ENCODE data around the gene DNTTIP2.

Gene DNTTIP2

GRCh38 chr1:93840956-93841482, 38.0 kb downstream of the DNTTIP2 start:
- Histone ChIP-seq H3K36me3 (ENCODE audit: insufficient read depth, low read length) (no peaks in the 10 kb centered on the region; the same call in 1 of the 2 replicates), H3K27ac (ENCODE audit: low read length) (no peak overlapping the region), H4K20me1 (ENCODE audit: insufficient read depth, low read length) (no peaks in the 10 kb centered on the region), H3K4me2 (ENCODE audit: insufficient read depth, low read length) (no peak overlapping the region), H3K4me3 (ENCODE audit: low read depth in 1 of 2, low read length in 2 of 2) (no peak overlapping the region), H3K9ac (ENCODE audit: low read depth, low read length) (no peak overlapping the region), H3K9me3 (ENCODE audit: insufficient read depth, low read length, severe bottlenecking) (no peaks in the 10 kb centered on the region), H3K27me3 (ENCODE audit: insufficient read depth, low read length, poor library complexity) (no peaks in the 10 kb centered on the region), H3K4me1 (ENCODE audit: insufficient read depth, low read length) (peaks cover 24% of the 10 kb centered on the region), H3K79me2 (ENCODE audit: insufficient read depth, low read length) (no peaks in the 10 kb centered on the region; the same call in 1 of the 2 replicates), H2AFZ (ENCODE audit: low read depth, low read length) (no peak overlapping the region)
- DNase-seq (no peak), ATAC-seq (ENCODE audit: insufficient read depth, low read depth) (no peak)
- TF ChIP-seq CTCF (IDR thresholded peaks at IDR 0.05; ENCODE audit: borderline replicate concordance, extremely low read depth, low read length, poor library complexity, severe bottlenecking) (no peak), EZH2 (IDR thresholded peaks at IDR 0.05; ENCODE audit: borderline replicate concordance, low read depth, low read length, severe bottlenecking) (no peak)

DNA sequence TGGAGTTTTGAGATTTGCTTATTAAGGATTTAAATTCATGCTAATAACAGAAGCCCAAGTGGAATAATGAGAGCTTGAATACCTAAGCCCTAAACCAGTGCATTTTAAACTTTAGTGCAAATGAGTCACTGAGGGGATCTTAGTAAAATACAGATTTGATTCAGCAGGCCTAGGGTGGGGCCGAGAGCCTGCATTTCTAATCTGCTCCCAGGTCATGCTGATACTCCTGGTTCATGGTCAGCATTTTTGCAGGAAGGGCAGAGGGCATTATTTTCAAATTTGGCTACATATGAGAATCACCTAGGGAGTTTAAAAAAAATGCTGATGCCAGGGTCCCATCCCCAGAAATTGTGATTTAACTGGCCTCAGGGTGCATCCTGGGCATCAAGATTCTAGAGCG, 39.3 kb downstream of the DNTTIP2 start:
- Histone ChIP-seq H3K36me3 (ENCODE audit: insufficient read depth, low read length) (no peaks in the 10 kb centered on the region; the same call in 1 of the 2 replicates), H3K27me3 (ENCODE audit: insufficient read depth, low read length, poor library complexity) (no peaks in the 10 kb centered on the region), H3K79me2 (ENCODE audit: insufficient read depth, low read length) (no peaks in the 10 kb centered on the region), H3K4me1 (ENCODE audit: insufficient read depth, low read length) (peaks cover 11% of the 10 kb centered on the region), H3K4me3 (ENCODE audit: low read depth in 1 of 2, low read length in 2 of 2) (no peak overlapping the region), H3K4me2 (ENCODE audit: insufficient read depth, low read length) (no peak overlapping the region), H2AFZ (ENCODE audit: low read depth, low read length) (no peak overlapping the region), H3K9ac (ENCODE audit: low read depth, low read length) (no peak overlapping the region), H3K27ac (ENCODE audit: low read length) (no peak overlapping the region), H4K20me1 (ENCODE audit: insufficient read depth, low read length) (no peaks in the 10 kb centered on the region), H3K9me3 (ENCODE audit: insufficient read depth, low read length, severe bottlenecking) (no peaks in the 10 kb centered on the region)
- DNase-seq (no peak), ATAC-seq (ENCODE audit: insufficient read depth, low read depth) (no peak)
- TF ChIP-seq EZH2 (IDR thresholded peaks at IDR 0.05; ENCODE audit: borderline replicate concordance, low read depth, low read length, severe bottlenecking) (no peak), CTCF (IDR thresholded peaks at IDR 0.05; ENCODE audit: borderline replicate concordance, extremely low read depth, low read length, poor library complexity, severe bottlenecking) (no peak)

GRCh38 chr1:93839307-93839706, 39.7 kb downstream of the DNTTIP2 start:
- Histone ChIP-seq H2AFZ (ENCODE audit: low read depth, low read length) (no peak overlapping the region), H3K27me3 (ENCODE audit: insufficient read depth, low read length, poor library complexity) (no peaks in the 10 kb centered on the region), H4K20me1 (ENCODE audit: insufficient read depth, low read length) (no peaks in the 10 kb centered on the region), H3K9me3 (ENCODE audit: insufficient read depth, low read length, severe bottlenecking) (no peaks in the 10 kb centered on the region), H3K4me1 (ENCODE audit: insufficient read depth, low read length) (peaks cover 6% of the 10 kb centered on the region), H3K79me2 (ENCODE audit: insufficient read depth, low read length) (no peaks in the 10 kb centered on the region), H3K9ac (ENCODE audit: low read depth, low read length) (no peak overlapping the region), H3K4me2 (ENCODE audit: insufficient read depth, low read length) (no peak overlapping the region), H3K27ac (ENCODE audit: low read length) (no peak overlapping the region), H3K36me3 (ENCODE audit: insufficient read depth, low read length) (no peaks in the 10 kb centered on the region; the same call in 1 of the 2 replicates), H3K4me3 (ENCODE audit: low read depth in 1 of 2, low read length in 2 of 2) (no peak overlapping the region)
- no peak for ATAC-seq (ENCODE audit: insufficient read depth, low read depth)
- TF ChIP-seq CTCF (IDR thresholded peaks at IDR 0.05; ENCODE audit: borderline replicate concordance, extremely low read depth, low read length, poor library complexity, severe bottlenecking), result no peak
- TF ChIP-seq EZH2 (IDR thresholded peaks at IDR 0.05; ENCODE audit: borderline replicate concordance, low read depth, low read length, severe bottlenecking), result no peak
- DNase-seq, result no peak
